Gastrocnemius medialis (tissue), 4 donors: ENCODE results near the gene NRTN.

Source experiments
- POLR2A ChIP-seq, 2 donors: fragments of 450-650 bp; IDR thresholded peaks; one replicate each; pipeline ENCODE4 v1.6.1; 2017; ENCODE audit warnings: antibody characterized with exemption in 2 of 2, mild to moderate bottlenecking in 2 of 2, moderate library complexity in 2 of 2
- TF ChIP-seq, protein P1 (sequence below), 5 experiments: fragments of 450-650 bp in 3 of 5; fragments of 200-600 bp in 2 of 5; sonication (generic) in 2 of 5; IDR thresholded peaks in 4 of 5; conservative IDR thresholded peaks in 1 of 5; 1 replicate in 4 of 5; 2 replicates in 1 of 5; pipeline ENCODE4 v1.5.1; 2016 to 2019; ENCODE audit warnings: antibody characterized with exemption in 5 of 5, mild to moderate bottlenecking in 3 of 5, moderate library complexity in 3 of 5

DNA sequence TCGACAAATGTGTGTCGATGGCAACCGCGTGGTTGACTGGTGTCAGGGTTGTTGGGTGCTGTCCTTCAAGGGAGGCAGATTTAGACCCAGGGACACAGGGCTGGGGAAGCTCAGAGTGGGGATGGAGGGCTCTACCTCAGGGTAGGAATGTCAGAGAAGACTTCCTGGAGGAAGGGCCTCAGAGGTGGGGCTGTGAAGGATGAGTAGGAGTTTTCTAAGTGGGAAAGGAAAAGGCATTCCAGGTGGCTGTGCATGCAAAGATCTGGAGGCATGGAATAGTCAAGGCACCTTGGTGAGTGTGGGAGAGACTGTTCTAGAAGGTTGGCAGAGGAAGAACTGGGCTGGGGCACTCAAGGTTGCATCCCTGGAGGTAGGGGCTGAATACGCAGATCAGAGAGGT, 2.0 kb downstream of the NRTN start:
- no peak for TF ChIP-seq POLR2A (IDR thresholded peaks at IDR 0.05)
- TF ChIP-seq, protein P1, sequence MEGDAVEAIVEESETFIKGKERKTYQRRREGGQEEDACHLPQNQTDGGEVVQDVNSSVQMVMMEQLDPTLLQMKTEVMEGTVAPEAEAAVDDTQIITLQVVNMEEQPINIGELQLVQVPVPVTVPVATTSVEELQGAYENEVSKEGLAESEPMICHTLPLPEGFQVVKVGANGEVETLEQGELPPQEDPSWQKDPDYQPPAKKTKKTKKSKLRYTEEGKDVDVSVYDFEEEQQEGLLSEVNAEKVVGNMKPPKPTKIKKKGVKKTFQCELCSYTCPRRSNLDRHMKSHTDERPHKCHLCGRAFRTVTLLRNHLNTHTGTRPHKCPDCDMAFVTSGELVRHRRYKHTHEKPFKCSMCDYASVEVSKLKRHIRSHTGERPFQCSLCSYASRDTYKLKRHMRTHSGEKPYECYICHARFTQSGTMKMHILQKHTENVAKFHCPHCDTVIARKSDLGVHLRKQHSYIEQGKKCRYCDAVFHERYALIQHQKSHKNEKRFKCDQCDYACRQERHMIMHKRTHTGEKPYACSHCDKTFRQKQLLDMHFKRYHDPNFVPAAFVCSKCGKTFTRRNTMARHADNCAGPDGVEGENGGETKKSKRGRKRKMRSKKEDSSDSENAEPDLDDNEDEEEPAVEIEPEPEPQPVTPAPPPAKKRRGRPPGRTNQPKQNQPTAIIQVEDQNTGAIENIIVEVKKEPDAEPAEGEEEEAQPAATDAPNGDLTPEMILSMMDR (IDR thresholded peaks at IDR 0.05 in 4 of 5, conservative IDR thresholded peaks at IDR 0.05 in 1 of 5): no peak
